ENCODE data around the gene PLXNA4. TPM values are rescaled to one million over a fixed set of nuclear protein-coding genes. Genes with fewer than 3 reads are reported as not detected.

Gene PLXNA4
- total and polyA plus RNA-seq, 2 donors: 1.6 to 6.5 TPM

DNA sequence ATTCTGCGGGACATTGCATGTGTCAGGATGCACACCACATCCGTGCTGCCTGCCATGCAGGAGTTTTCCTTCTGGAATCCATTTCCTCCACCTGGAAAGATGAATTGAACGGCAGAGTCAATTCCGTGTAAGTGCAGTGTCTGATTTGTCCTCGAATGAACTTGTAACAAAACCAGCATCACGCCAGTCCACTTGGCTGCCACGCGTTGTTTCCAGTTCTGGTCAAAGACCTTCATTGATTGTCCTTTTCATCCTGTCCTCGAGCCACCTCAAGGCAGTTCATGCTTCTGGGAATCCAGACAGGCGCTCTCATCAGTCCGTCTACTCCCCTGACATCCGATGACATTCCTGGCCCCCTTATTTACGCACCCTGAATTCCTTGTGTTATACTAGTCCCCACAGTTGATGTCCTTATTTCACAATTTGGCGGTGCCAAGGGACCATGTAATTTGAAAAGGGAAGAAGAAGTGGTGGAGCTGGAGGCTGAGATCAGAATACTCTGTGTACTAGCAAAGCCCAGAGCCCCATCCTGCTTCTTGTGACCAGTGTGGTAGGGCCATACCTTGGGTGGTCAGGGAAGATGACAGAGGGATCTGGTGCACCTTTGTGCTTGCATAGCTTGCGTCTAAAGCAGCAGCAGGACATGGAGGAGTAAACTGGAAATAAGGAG is 502.2 kb downstream of the PLXNA4 start:
- Histone ChIP-seq H3K36me3 (ENCODE audit: insufficient read depth) (no peaks in the 10 kb centered on the region), H3K27ac (ENCODE audit: low read depth) (no peak overlapping the region), H3K4me3 (ENCODE audit: low read depth, low read length) (no peak overlapping the region), H3K4me1 (ENCODE audit: insufficient read depth) (no peaks in the 10 kb centered on the region)
- DNase-seq (ENCODE audit: extremely low spot score): no peak
- 89% methylated on average over 15 of the region's 15 CpGs for WGBS

All from urinary bladder (tissue), 4 donors.